Cortex of kidney (tissue), 1 donor: ENCODE results near the gene HDAC6.
"Not testable (repeated sequence)": the region's sequence is repeated elsewhere in the genome, so short reads cannot be mapped to it uniquely, and the experiment has no call there.

Experiments used
- DNase-seq: peaks from one replicate; lab custom pipeline; 2025; lab: John Stamatoyannopoulos, UW

The HDAC6 gene

GRCh38 chrX:48824066-48824465 is 22.2 kb downstream of the HDAC6 start:
- no peak for DNase-seq

DNA sequence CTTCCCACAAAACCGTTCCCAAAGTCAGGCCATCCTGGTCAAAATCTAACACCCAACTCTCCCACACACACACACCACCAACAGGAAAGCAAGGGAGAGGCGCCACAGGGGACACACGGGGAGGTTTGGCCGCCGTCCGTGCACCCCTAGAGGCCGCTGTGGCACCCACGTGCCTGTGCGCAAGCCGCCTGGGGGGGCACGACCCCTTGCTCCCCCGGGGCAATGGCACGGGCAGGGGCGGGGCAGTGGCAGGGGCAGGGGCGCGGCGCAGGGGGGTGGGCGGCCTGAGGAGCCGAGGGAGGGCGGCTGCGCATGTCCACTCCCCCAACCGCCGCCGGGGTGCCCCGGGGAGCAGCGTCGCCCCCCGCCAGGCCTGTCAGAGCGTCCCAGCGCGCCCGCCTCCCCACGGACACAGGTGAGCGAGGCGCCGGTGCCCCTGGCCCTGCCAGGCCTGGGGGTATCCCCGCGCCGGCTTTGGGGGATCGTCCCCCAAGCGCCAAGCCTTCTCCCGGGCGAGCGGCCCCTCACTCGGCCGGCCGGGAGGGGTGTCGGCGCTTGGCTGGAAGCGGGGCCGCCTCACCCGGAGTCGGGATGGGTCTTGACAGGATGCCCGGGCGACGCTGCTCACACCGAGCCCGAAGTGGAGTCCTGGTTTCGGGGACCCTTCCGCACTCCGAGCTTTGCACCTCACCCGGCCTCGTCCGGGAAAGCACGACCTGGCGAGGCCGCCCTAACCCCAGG is 24.4 kb downstream of the HDAC6 start, which contains the start of gene ERAS:
ERAS (plus strand) TSS at position 379 of the 741 bp plus-strand sequence. CDS start 2,611 bp downstream, outside the sequence.
- DNase-seq, result no peak

DNA sequence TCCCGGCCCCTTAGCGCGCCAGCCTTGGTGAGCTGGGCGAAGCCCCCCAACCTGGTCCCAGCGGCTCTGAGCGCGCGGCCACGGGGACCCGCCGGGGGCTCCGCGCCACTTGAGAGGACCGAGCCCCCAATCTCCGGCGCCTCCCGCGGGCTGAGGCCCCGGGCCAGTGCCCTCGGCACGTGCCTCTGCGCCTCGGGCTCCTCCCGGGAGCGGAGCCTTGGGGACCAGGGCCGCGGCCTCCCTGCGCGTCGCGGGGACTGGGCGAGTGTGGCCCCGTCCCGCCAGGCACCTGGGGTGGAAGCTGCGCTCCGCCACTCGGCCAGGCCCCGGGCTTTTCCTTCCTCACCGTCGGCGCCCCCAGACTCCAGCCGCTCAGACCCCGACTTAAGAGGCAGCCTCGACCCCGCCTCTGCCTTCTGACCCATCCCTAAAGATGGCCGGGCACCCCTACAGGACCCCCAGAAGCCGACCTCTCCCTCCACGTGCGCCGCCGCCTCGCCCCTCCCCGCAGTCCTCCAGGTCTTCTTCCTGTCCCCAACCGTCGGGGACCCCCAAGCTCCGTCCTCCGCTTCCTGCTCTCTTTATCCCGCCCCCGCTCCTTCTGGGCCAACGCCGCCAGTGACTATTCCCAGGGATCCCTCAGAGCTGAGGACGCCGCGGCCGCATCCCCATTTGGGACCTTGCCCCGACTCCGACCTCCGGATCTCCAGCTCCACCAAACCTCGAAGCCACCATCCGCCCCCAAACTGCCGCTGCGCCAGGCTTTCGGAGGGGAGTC is 25.2 kb downstream of the HDAC6 start:
- DNase-seq, result no peak

DNA sequence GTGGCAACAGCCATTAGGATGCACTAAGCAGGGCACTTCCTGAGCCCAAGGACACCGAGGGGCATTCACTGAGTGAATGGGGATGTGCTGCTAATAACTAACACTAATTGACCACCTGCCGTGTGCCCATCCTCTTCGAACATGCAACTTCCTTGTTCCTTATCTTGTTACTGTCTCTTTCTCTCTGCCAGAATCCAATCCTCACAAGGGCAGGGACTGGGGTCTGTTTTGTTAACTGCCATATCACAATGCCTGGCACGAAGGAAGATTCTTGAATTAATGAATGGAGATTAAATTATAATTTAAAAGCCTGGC is 25.7 kb downstream of the HDAC6 start:
- DNase-seq, result no peak

GRCh38 chrX:48829016-48829735 is 27.3 kb downstream of the HDAC6 start:
- DNase-seq, result no peak

- no peak for DNase-seq
Measured at GRCh38 chrX:48831136-48831908, 29.5 kb downstream of the HDAC6 start.

DNA sequence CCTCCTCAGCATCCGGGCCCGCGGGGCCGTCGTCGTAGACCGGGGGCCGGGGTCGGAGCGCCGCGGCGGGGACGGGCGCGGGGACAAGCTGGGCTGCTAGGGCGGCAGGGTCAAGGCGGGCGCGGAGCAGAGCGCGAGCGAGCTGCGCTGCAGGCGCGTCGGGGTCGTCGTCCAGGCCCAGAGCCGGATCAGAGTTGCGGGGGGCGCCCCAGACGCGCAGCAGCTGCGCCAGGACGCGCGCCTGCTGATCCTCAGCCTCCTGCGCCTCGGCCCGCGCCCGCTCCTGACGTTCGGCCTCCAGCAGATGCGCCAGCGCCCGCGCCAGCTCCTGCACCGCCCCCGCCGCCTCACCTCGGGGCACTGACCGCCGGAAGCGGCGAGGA is 30.0 kb downstream of the HDAC6 start:
- DNase-seq, result no peak

GRCh38 chrX:48833542-48834138 is 31.8 kb downstream of the HDAC6 start:
- no peak for DNase-seq

DNA sequence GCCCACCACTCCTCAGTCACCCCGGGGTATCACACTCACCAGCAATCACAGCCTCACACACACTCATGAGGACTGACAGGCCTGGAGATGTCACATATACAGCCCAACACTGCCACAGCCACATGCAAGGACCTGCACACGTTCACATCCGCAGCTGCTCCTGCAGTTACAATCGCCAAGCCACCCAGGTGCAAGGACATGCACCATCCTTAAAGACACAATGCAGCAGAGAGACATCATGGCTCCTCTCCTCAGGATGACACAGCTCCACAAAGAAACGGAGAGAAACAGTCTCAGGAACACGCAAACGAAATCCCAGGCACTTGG is 32.5 kb downstream of the HDAC6 start:
- DNase-seq, result no peak

DNA sequence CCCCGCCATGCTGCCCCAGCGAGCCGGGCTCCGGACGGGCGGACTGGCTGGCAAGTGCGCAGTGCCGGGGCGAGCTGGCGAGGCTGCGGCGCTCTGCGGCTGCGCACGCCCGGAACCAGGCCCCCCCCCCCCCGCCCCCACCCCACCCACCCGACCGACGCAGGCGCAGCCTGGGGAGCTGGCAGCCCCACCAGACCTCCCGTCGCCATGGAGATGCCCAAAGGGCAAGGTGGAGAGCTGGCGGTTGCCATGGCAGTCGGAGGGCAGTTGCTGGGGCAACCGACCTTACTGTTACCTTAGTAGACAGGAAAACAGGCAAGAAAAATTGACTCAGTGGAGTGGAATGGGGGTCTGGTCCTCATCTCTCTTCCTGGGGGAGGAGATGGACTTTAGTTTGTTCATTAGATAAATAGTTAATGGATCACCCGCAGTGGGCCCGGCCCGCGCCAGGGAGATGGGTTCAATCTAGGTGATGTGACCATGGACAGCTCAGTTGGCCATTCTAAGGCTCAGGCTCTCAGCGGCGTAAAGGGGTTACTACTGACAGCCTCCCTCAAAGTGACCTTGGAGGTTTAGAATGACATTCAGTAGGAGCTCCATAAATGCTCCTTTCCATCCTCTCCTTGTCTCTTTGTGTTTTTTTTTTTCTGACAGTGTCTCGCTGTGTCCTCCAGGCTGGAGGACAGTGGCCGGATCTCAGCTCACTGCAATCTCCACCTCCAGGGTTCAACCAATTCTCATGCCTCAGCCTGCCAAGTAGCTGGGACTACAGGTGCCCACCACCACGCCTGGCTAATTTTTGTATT is 33.9 kb downstream of the HDAC6 start, which contains the start of gene PCSK1N:
PCSK1N (minus strand) TSS at position 87 of the 806 bp plus-strand sequence; CDS start at position 9, 78 bp downstream.
- DNase-seq, result no peak

- DNase-seq, result no peak
Measured at GRCh38 chrX:48839686-48840085, 37.8 kb downstream of the HDAC6 start.

DNA sequence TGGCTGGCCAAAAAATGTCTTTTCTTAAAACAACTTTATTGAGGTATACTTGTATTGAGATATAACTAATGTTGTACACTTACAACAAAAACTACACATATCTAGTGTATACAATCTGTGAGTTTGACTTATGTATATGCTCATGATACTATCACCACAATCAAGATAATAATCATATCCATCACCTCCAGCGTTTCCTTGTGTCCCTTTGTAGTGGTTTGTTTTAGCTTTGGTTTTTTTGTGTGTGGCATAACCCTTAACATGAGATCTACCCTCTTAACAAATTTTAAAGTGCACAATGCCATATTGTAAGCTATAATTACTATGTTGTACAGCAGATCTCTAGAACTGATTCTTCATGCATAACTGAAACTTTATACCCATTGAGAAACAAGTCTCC is 47.0 kb downstream of the HDAC6 start:
- DNase-seq, result no peak

DNA sequence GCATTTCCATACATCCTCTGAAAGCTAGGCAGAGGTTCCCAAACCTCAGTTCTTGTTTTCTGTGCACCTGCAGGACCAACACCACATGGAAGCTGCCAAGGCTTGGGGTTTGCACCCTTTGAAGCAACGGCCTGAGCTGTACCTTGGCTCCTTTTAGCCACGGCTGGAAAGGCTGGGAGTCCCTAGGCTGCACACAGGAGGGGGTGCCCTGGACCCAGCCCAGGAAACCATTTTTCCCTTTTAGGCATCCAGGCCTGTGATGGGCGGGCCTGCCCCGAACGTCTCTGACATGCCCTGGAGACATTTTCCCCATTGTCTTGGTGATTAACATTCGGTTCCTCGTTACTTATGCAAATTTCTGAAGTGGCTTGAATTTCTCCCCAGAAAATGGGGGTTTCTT is 51.0 kb downstream of the HDAC6 start:
- no peak for DNase-seq

GRCh38 chrX:48853494-48853893 is 51.6 kb downstream of the HDAC6 start:
- not testable (repeated sequence) for DNase-seq

GRCh38 chrX:48854121-48854804 is 52.4 kb downstream of the HDAC6 start:
- DNase-seq, result not testable (repeated sequence)

GRCh38 chrX:48854898-48855297 is 53.0 kb downstream of the HDAC6 start:
- DNase-seq, result no peak

DNA sequence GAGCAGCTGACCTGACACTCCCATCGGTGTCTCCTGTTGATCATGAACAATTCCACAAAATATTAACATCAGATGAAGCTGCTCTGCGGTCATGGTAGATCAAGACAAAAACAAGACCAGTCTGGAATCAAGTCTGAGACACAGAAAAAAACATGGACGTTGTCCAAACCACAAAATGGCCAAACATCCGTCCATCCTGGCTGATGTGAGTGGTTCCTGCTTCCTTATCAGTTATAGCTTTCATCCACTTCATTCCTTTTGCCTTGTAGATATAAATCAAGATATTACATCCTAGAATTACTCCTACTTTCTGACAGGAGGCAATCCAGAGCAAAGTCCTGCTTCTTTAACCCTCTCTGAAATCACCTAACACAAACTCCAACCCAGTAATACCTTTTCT is 62.3 kb downstream of the HDAC6 start:
- no peak for DNase-seq

DNA sequence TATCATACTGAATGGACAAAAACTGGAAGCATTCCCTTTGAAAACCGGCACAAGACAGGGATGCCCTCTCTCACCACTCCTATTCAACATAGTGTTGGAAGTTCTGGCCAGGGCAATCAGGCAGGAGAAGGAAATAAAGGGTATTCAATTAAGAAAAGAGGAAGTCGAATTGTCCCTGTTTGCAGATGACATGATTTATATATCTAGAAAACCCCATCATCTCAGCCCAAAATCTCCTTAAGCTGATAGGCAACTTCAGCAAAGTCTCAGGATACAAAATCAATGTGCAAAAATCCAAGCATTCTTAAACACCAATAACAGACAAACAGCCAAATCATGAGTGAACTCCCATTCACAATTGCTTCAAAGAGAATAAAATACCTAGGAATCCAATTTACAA is 70.2 kb downstream of the HDAC6 start:
- DNase-seq, result not testable (repeated sequence)
